ENCODE data around the gene HOOK2. TPM values are rescaled to one million over a fixed set of nuclear protein-coding genes. Genes with fewer than 3 reads are reported as not detected.

The HOOK2 gene
- total RNA-seq, 4 donors from 2014 or later = 27.3 to 109 (median 50.2) TPM

- WGBS, 2 donors = 4 to 5% methylated on average over 41 to 51 of the region's 66 CpGs
- peak; percentile 73 to 78 for DNase-seq (ENCODE audit: low spot score in 2 of 2)
- no peaks in the 10 kb centered on the region for H3K27me3 ChIP-seq
- peak; percentile 60 to 73 for TF ChIP-seq EP300 (IDR thresholded peaks at IDR 0.05)
- TF ChIP-seq CTCF (IDR thresholded peaks at IDR 0.05) = peak in 1 of 5 experiments; percentile 19
- peak in 1 of 2 donors; percentile 23 for TF ChIP-seq POLR2A (IDR thresholded peaks at IDR 0.05)
- peak within 1 kb of the TSS; percentile 33 to 76 (median 68) for H3K4me3 ChIP-seq
- H3K27ac ChIP-seq = peak within 1 kb of the TSS; percentile 37 to 78 (median 68)
- H3K4me1 ChIP-seq = peaks cover 0 to 26% (median 11%) of the 10 kb centered on the region in 4 donors
- H3K9me3 ChIP-seq = no peaks in the 10 kb centered on the region
- peaks cover 0 to 36% (median 0%) of the 10 kb centered on the region in 3 donors for H3K36me3 ChIP-seq
Measured at GRCh38 chr19:12806242-12807081, 31.1 kb upstream of the HOOK2 start, which contains the start of gene RNASEH2A. Gene RNASEH2A (plus strand): TSS chr19:12806584. CDS start chr19:12806674, 90 bp downstream.

GRCh38 chr19:12804051-12804450, 28.7 kb upstream of the HOOK2 start:
- TF ChIP-seq POLR2A (IDR thresholded peaks at IDR 0.05) = no peak
- TF ChIP-seq EP300 (IDR thresholded peaks at IDR 0.05) = no peak
- TF ChIP-seq CTCF (IDR thresholded peaks at IDR 0.05) = no peak
- H3K4me3 ChIP-seq = no peak overlapping the region

GRCh38 chr19:12802267-12803106, 27.1 kb upstream of the HOOK2 start:
- Histone ChIP-seq H3K27me3 (no peaks in the 10 kb centered on the region), H3K4me1 (peaks cover 0 to 38% (median 16%) of the 10 kb centered on the region in 4 donors), H3K9me3 (no peaks in the 10 kb centered on the region), H3K4me3 (peak overlapping the region; percentile 64 to 82 (median 78)), H3K36me3 (peaks cover 0 to 27% (median 0%) of the 10 kb centered on the region in 3 donors), H3K27ac (peak overlapping the region in 2 of 4 donors; percentile 81 to 88)
- no peak for DNase-seq (ENCODE audit: low spot score in 2 of 2)
- TF ChIP-seq CTCF (IDR thresholded peaks at IDR 0.05) = no peak
- no peak for TF ChIP-seq POLR2A (IDR thresholded peaks at IDR 0.05)
- no peak for TF ChIP-seq EP300 (IDR thresholded peaks at IDR 0.05)
- 44% methylated on average over 22 of the region's 22 CpGs for WGBS, 2 donors

More at GRCh38 chr19:12804051-12804450, 28.7 kb upstream of the HOOK2 start:
- peaks cover 0 to 26% (median 0%) of the 10 kb centered on the region in 3 donors for H3K36me3 ChIP-seq
- H3K27ac ChIP-seq = no peak overlapping the region
- H3K9me3 ChIP-seq = no peaks in the 10 kb centered on the region
- 92 to 94% methylated on average over 26 of the region's 26 CpGs for WGBS, 2 donors
- no peak for DNase-seq (ENCODE audit: low spot score in 2 of 2)
- H3K4me1 ChIP-seq = peaks cover 0 to 39% (median 16%) of the 10 kb centered on the region in 4 donors
- H3K27me3 ChIP-seq = no peaks in the 10 kb centered on the region

GRCh38 chr19:12801466-12802266, 26.3 kb upstream of the HOOK2 start, which contains the start of the genes PRDX2 and THSD8:
Gene PRDX2 (minus strand): TSS chr19:12801800. CDS start chr19:12801261, 539 bp downstream.
Gene THSD8 (plus strand): TSS chr19:12802069. CDS start chr19:12802072, 3 bp downstream.
- WGBS, 2 donors = 0 to 1% methylated on average over 15 to 43 of the region's 78 CpGs
- TF ChIP-seq POLR2A (IDR thresholded peaks at IDR 0.05) (peak; percentile 53 to 79), EP300 (IDR thresholded peaks at IDR 0.05) (peak in 1 of 2 donors; percentile 89), CTCF (IDR thresholded peaks at IDR 0.05) (peak in 1 of 5 experiments; percentile 8)

More at GRCh38 chr19:12801466-12802266, 26.3 kb upstream of the HOOK2 start, which contains the start of the genes PRDX2 and THSD8:
- Histone ChIP-seq H3K27me3 (no peaks in the 10 kb centered on the region), H3K36me3 (peaks cover 0 to 31% (median 0%) of the 10 kb centered on the region in 3 donors), H3K27ac (peak within 1 kb of the TSS; percentile 67 to 88 (median 80)), H3K9me3 (no peaks in the 10 kb centered on the region), H3K4me3 (peak within 1 kb of the TSS; percentile 64 to 82 (median 78)), H3K4me1 (peaks cover 0 to 32% (median 10%) of the 10 kb centered on the region in 4 donors)
- DNase-seq (ENCODE audit: low spot score in 2 of 2) = peak in 1 of 2 donors; percentile 47

Measured in tibial nerve (tissue), 4 donors.